Stimulated activated naive CD8-positive, alpha-beta T cell treated with anti-CD3 and anti-CD28 coated beads, Interleukin-15, Interleukin-2, amounts not matched to agents 100 U/mL and 50 U/mL, for 24 hours (primary cell): ENCODE measurements around the gene ANKRD42.

Source experiments
- ATAC-seq: fragments of 150-1000 bp; cut with Tn5 transposase; one replicate; pipeline ENCODE4 v1.10.0; 2021
- DNase-seq: peaks from one replicate; pipeline ENCODE4 v3.0.0; 2021

ANKRD42 gene

GRCh38 chr11:83193315-83194280, at the start of gene ANKRD42:
Gene ANKRD42, plus strand, starts transcription at chr11:83193712. Its CDS starts 959 bp downstream, at chr11:83194671.
- peak; percentile 78 for ATAC-seq
- peak; percentile 89 for DNase-seq

- DNase-seq (no peak), ATAC-seq (no peak)
Observed at GRCh38 chr11:83147895-83148294, 45.6 kb upstream of the ANKRD42 start.

- DNase-seq: no peak
- ATAC-seq: no peak
Observed at GRCh38 chr11:83150450-83150849, 43.1 kb upstream of the ANKRD42 start.

GRCh38 chr11:83151274-83151977, 42.1 kb upstream of the ANKRD42 start:
- ATAC-seq (no peak), DNase-seq (no peak)

- DNase-seq (no peak), ATAC-seq (no peak)
Observed at GRCh38 chr11:83152264-83152663, 41.2 kb upstream of the ANKRD42 start.

GRCh38 chr11:83153764-83154163, 39.7 kb upstream of the ANKRD42 start:
- ATAC-seq (no peak), DNase-seq (no peak)

- ATAC-seq (peak; percentile 95), DNase-seq (peak; percentile 97)
Observed at GRCh38 chr11:83156144-83156995, 37.1 kb upstream of the ANKRD42 start.

GRCh38 chr11:83156996-83157593, 36.4 kb upstream of the ANKRD42 start, which contains the start of gene PCF11:
Gene PCF11, plus strand, starts transcription at chr11:83157131. Its CDS starts 309 bp downstream, at chr11:83157440.
- peak; percentile 4 for ATAC-seq
- DNase-seq: no peak

GRCh38 chr11:83157594-83158356, 35.7 kb upstream of the ANKRD42 start:
- no peak for ATAC-seq
- peak; percentile 58 for DNase-seq

- DNase-seq: no peak
Observed at GRCh38 chr11:83158357-83158786, 35.1 kb upstream of the ANKRD42 start.

GRCh38 chr11:83158965-83159901, 34.3 kb upstream of the ANKRD42 start:
- no peak for DNase-seq
- no peak for ATAC-seq

More at GRCh38 chr11:83158357-83158786, 35.1 kb upstream of the ANKRD42 start:
- no peak for ATAC-seq

- DNase-seq (no peak), ATAC-seq (no peak)
Observed at GRCh38 chr11:83159902-83160865, 33.3 kb upstream of the ANKRD42 start.

- DNase-seq: no peak
- ATAC-seq: no peak
Observed at GRCh38 chr11:83161610-83162199, 31.8 kb upstream of the ANKRD42 start.

- DNase-seq (no peak), ATAC-seq (no peak)
Observed at GRCh38 chr11:83162377-83162776, 31.1 kb upstream of the ANKRD42 start.

- no peak for ATAC-seq
- DNase-seq: no peak
Observed at GRCh38 chr11:83166193-83166866, 27.2 kb upstream of the ANKRD42 start.

GRCh38 chr11:83168756-83169155, 24.8 kb upstream of the ANKRD42 start:
- no peak for DNase-seq

GRCh38 chr11:83170865-83171264, 22.6 kb upstream of the ANKRD42 start:
- no peak for ATAC-seq
- DNase-seq: no peak

More at GRCh38 chr11:83168756-83169155, 24.8 kb upstream of the ANKRD42 start:
- no peak for ATAC-seq
